ENCODE results near the gene GTF3A. TPM values are rescaled to one million over a fixed set of nuclear protein-coding genes. Genes with fewer than 3 reads are reported as not detected.

Gene GTF3A
- total RNA-seq, 4 donors from 2014 or later: 43.1 to 195 (median 60.0) TPM

GRCh38 chr13:27405546-27406134 lies 18.8 kb upstream of the GTF3A start:
- Histone ChIP-seq H3K27ac (peak overlapping the region; percentile 69 to 83 (median 75)), H3K4me1 (peaks cover 26 to 45% (median 37%) of the 10 kb centered on the region in 4 donors), H3K27me3 (peaks cover 6% of the 10 kb centered on the region), H3K36me3 (no peaks in the 10 kb centered on the region), H3K9me3 (no peaks in the 10 kb centered on the region), H3K4me3 (no peak overlapping the region)
- TF ChIP-seq POLR2AphosphoS5 (IDR thresholded peaks at IDR 0.05) (no peak), POLR2A (IDR thresholded peaks at IDR 0.05) (no peak), EP300 (IDR thresholded peaks at IDR 0.05; ENCODE audit: low read depth) (no peak)
- in situ Hi-C loops (cut with MboI; ENCODE audit: low pct_ligation_motif_present in 1 of 4, low pct_unique_long_range_greater_than_20kb in 1 of 4, low sequenced_read_pairs in 3 of 4): no loop called here
- intact Hi-C loops (cut with DNase I; ENCODE audit: low total_unique reads): no loop called here
- peak; percentile 48 for DNase-seq
- 73% methylated on average over 5 of the region's 5 CpGs; no CpG with 5 or more reads in 1 of the 2 donors for WGBS, 2 donors (ENCODE audit: low coverage in 1 of 2)

- Histone ChIP-seq H3K4me1 (peaks cover 25 to 38% (median 31%) of the 10 kb centered on the region in 4 donors), H3K27me3 (peaks cover 10% of the 10 kb centered on the region), H3K36me3 (no peaks in the 10 kb centered on the region), H3K4me3 (no peak overlapping the region), H3K9me3 (no peaks in the 10 kb centered on the region), H3K27ac (no peak overlapping the region)
- in situ Hi-C loops (cut with MboI; ENCODE audit: low pct_ligation_motif_present in 1 of 4, low pct_unique_long_range_greater_than_20kb in 1 of 4, low sequenced_read_pairs in 3 of 4): no loop called here
- DNase-seq: no peak
- intact Hi-C loops (cut with DNase I; ENCODE audit: low total_unique reads): no loop called here
- TF ChIP-seq EP300 (IDR thresholded peaks at IDR 0.05; ENCODE audit: low read depth): no peak
- peak in 2 of 3 donors; percentile 52 to 53 for TF ChIP-seq POLR2AphosphoS5 (IDR thresholded peaks at IDR 0.05)
- no peak for TF ChIP-seq POLR2A (IDR thresholded peaks at IDR 0.05)
- peak; percentile 41 to 79 (median 55) for TF ChIP-seq CTCF (IDR thresholded peaks at IDR 0.05)
- WGBS, 2 donors (ENCODE audit: low coverage in 1 of 2): 70 to 79% methylated on average over 6 to 12 of the region's 12 CpGs
Measured at GRCh38 chr13:27406178-27406939, 18.1 kb upstream of the GTF3A start.

DNA sequence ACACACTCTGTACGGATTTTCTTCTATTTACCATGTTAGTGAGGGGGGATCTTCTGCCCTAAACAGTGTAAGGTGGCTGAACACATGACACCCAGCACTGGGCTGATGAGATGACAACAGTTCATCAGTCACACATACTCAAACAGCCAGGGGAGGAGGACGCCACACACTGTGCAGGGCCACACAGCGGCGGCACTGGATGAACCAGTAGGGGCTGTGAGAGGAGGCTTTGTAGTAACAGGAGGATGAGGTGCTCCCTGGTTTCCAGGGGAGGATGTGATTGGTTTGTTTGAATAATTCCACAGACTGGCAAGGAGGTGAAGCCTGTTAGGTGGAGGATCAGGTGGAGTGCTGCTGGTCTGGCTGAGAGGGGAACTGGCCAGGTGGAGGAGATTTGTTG lies 16.3 kb upstream of the GTF3A start:
- 89% methylated on average over 4 of the region's 4 CpGs; no CpG with 5 or more reads in 1 of the 2 donors for WGBS, 2 donors (ENCODE audit: low coverage in 1 of 2)
- intact Hi-C loops (cut with DNase I; ENCODE audit: low total_unique reads) (no loop called here), in situ Hi-C loops (cut with MboI; ENCODE audit: low pct_ligation_motif_present in 1 of 4, low pct_unique_long_range_greater_than_20kb in 1 of 4, low sequenced_read_pairs in 3 of 4) (no loop called here)
- H3K27ac ChIP-seq: no peak overlapping the region
- peaks cover 16% of the 10 kb centered on the region for H3K27me3 ChIP-seq
- no peaks in the 10 kb centered on the region for H3K36me3 ChIP-seq
- peaks cover 18 to 28% (median 22%) of the 10 kb centered on the region in 4 donors for H3K4me1 ChIP-seq
- no peaks in the 10 kb centered on the region for H3K9me3 ChIP-seq
- DNase-seq: no peak
- H3K4me3 ChIP-seq: no peak overlapping the region
- no peak for TF ChIP-seq EP300 (IDR thresholded peaks at IDR 0.05; ENCODE audit: low read depth)
- TF ChIP-seq POLR2A (IDR thresholded peaks at IDR 0.05): no peak
- no peak for TF ChIP-seq POLR2AphosphoS5 (IDR thresholded peaks at IDR 0.05)

DNA sequence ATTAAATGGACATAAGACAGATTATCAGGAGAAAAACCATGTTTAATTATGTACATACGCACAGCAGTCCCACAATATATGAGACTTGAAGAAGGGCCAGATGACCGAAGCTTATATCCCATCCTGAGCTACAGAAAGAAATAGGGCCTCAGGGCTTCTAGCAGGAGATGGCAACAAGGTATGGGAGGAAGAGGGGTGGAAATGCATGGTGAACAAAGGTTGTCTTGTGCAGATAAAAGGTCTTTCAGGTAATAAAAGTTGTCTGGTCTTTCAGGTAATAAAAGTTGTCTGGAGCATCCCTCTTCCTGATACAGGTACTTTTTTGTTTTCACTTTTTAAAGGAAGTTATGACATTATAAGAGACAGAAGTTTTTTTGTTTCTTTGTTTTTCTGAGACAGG lies 15.4 kb upstream of the GTF3A start:
- Histone ChIP-seq H3K4me3 (no peak overlapping the region), H3K36me3 (no peaks in the 10 kb centered on the region), H3K9me3 (no peaks in the 10 kb centered on the region), H3K27ac (no peak overlapping the region), H3K27me3 (peaks cover 16% of the 10 kb centered on the region), H3K4me1 (peaks cover 9 to 19% (median 15%) of the 10 kb centered on the region in 4 donors)
- 86 to 100% methylated on average over 1 to 2 of the region's 2 CpGs for WGBS, 2 donors (ENCODE audit: low coverage in 1 of 2)
- intact Hi-C loops (cut with DNase I; ENCODE audit: low total_unique reads): no loop called here
- TF ChIP-seq EP300 (IDR thresholded peaks at IDR 0.05; ENCODE audit: low read depth) (no peak), CTCF (IDR thresholded peaks at IDR 0.05) (no peak), POLR2AphosphoS5 (IDR thresholded peaks at IDR 0.05) (no peak)
- in situ Hi-C loops (cut with MboI; ENCODE audit: low pct_ligation_motif_present in 1 of 4, low pct_unique_long_range_greater_than_20kb in 1 of 4, low sequenced_read_pairs in 3 of 4): no loop called here
- DNase-seq: no peak

GRCh38 chr13:27411341-27411740 lies 13.1 kb upstream of the GTF3A start:
- intact Hi-C loops (cut with DNase I; ENCODE audit: low total_unique reads) (no loop called here), in situ Hi-C loops (cut with MboI; ENCODE audit: low pct_ligation_motif_present in 1 of 4, low pct_unique_long_range_greater_than_20kb in 1 of 4, low sequenced_read_pairs in 3 of 4) (no loop called here)
- Histone ChIP-seq H3K36me3 (no peaks in the 10 kb centered on the region), H3K9me3 (no peaks in the 10 kb centered on the region), H3K4me3 (no peak overlapping the region), H3K4me1 (peaks cover 0 to 4% (median 2%) of the 10 kb centered on the region in 4 donors), H3K27ac (no peak overlapping the region), H3K27me3 (peaks cover 16% of the 10 kb centered on the region)
- no peak for TF ChIP-seq POLR2A (IDR thresholded peaks at IDR 0.05)
- TF ChIP-seq CTCF (IDR thresholded peaks at IDR 0.05): no peak
- no peak for TF ChIP-seq POLR2AphosphoS5 (IDR thresholded peaks at IDR 0.05)
- no peak for TF ChIP-seq EP300 (IDR thresholded peaks at IDR 0.05; ENCODE audit: low read depth)
- DNase-seq: no peak
- 72 to 74% methylated on average over 3 of the region's 3 CpGs for WGBS, 2 donors (ENCODE audit: low coverage in 1 of 2)
